ENCODE measurements around the gene MAZ.

- no peak for TF ChIP-seq POLR2A (IDR thresholded peaks at IDR 0.05)
- no peak for TF ChIP-seq CTCF (IDR thresholded peaks at IDR 0.05)
These were observed 48.3 kb downstream of the MAZ start for GRCh38 chr16:29854520-29855100.
